Measurements from ENCODE around the gene TM7SF2. TPM values are rescaled to one million over a fixed set of nuclear protein-coding genes. Genes with fewer than 3 reads are reported as not detected.
"Not testable (repeated sequence)": the region's sequence is repeated elsewhere in the genome, so short reads cannot be mapped to it uniquely, and the experiment has no call there.

Gene TM7SF2
- total RNA-seq, 1 experiment from 2014 or later, result 45.2 TPM

- Histone ChIP-seq H3K36me3 (replicated peaks; ENCODE audit: control insufficient read depth, insufficient read depth, low read length) (peaks cover 23% of the 10 kb centered on the region), H3K27me3 (ENCODE audit: control insufficient read depth, insufficient read depth, low read length) (no peaks in the 10 kb centered on the region), H3K4me3 (ENCODE audit: insufficient read depth, low read depth, low read length) (peak within 1 kb of the TSS; percentile 96)
- peak; percentile 97 for DNase-seq
Measured at GRCh38 chr11:65134240-65134951, 22.7 kb downstream of the TM7SF2 start, which contains the start of gene SYVN1. Gene SYVN1 (minus strand): TSS chr11:65134519. CDS start chr11:65133601, 918 bp downstream.

GRCh38 chr11:65134952-65135632 is 23.4 kb downstream of the TM7SF2 start:
- H3K4me3 ChIP-seq (ENCODE audit: insufficient read depth, low read depth, low read length), result peak overlapping the region; percentile 96
- peaks cover 1% of the 10 kb centered on the region for H3K27me3 ChIP-seq (ENCODE audit: control insufficient read depth, insufficient read depth, low read length)
- DNase-seq, result peak; percentile 98
- H3K36me3 ChIP-seq (replicated peaks; ENCODE audit: control insufficient read depth, insufficient read depth, low read length), result peaks cover 18% of the 10 kb centered on the region

- DNase-seq, result no peak
- H3K4me3 ChIP-seq (ENCODE audit: insufficient read depth, low read depth, low read length), result peak overlapping the region; percentile 40
- H3K36me3 ChIP-seq (replicated peaks; ENCODE audit: control insufficient read depth, insufficient read depth, low read length), result peaks cover 18% of the 10 kb centered on the region
- peaks cover 2% of the 10 kb centered on the region for H3K27me3 ChIP-seq (ENCODE audit: control insufficient read depth, insufficient read depth, low read length)
Measured at GRCh38 chr11:65135633-65136145, 24.0 kb downstream of the TM7SF2 start.

- DNase-seq, result no peak
- H3K27me3 ChIP-seq (ENCODE audit: control insufficient read depth, insufficient read depth, low read length), result peaks cover 2% of the 10 kb centered on the region
- H3K36me3 ChIP-seq (replicated peaks; ENCODE audit: control insufficient read depth, insufficient read depth, low read length), result peaks cover 11% of the 10 kb centered on the region
- H3K4me3 ChIP-seq (ENCODE audit: insufficient read depth, low read depth, low read length), result no peak overlapping the region
Measured at GRCh38 chr11:65136515-65137096, 24.9 kb downstream of the TM7SF2 start.

GRCh38 chr11:65141896-65142494 is 30.3 kb downstream of the TM7SF2 start:
- no peak overlapping the region for H3K4me3 ChIP-seq (ENCODE audit: insufficient read depth, low read depth, low read length)
- no peaks in the 10 kb centered on the region for H3K36me3 ChIP-seq (replicated peaks; ENCODE audit: control insufficient read depth, insufficient read depth, low read length)
- DNase-seq, result no peak
- H3K27me3 ChIP-seq (ENCODE audit: control insufficient read depth, insufficient read depth, low read length), result peaks cover 2% of the 10 kb centered on the region

GRCh38 chr11:65147352-65148075 is 35.8 kb downstream of the TM7SF2 start:
- DNase-seq, result no peak

GRCh38 chr11:65148657-65149056 is 37.0 kb downstream of the TM7SF2 start:
- no peaks in the 10 kb centered on the region for H3K36me3 ChIP-seq (replicated peaks; ENCODE audit: control insufficient read depth, insufficient read depth, low read length)
- H3K27me3 ChIP-seq (ENCODE audit: control insufficient read depth, insufficient read depth, low read length), result no peaks in the 10 kb centered on the region
- no peak for DNase-seq
- H3K4me3 ChIP-seq (ENCODE audit: insufficient read depth, low read depth, low read length), result no peak overlapping the region

More at GRCh38 chr11:65147352-65148075, 35.8 kb downstream of the TM7SF2 start:
- Histone ChIP-seq H3K36me3 (replicated peaks; ENCODE audit: control insufficient read depth, insufficient read depth, low read length) (no peaks in the 10 kb centered on the region), H3K27me3 (ENCODE audit: control insufficient read depth, insufficient read depth, low read length) (no peaks in the 10 kb centered on the region), H3K4me3 (ENCODE audit: insufficient read depth, low read depth, low read length) (no peak overlapping the region)

- H3K36me3 ChIP-seq (replicated peaks; ENCODE audit: control insufficient read depth, insufficient read depth, low read length); H3K27me3 ChIP-seq (ENCODE audit: control insufficient read depth, insufficient read depth, low read length); DNase-seq; H3K4me3 ChIP-seq (ENCODE audit: insufficient read depth, low read depth, low read length): not testable (repeated sequence)
Measured at GRCh38 chr11:65150131-65150508, 38.4 kb downstream of the TM7SF2 start.

- no peaks in the 10 kb centered on the region for H3K36me3 ChIP-seq (replicated peaks; ENCODE audit: control insufficient read depth, insufficient read depth, low read length)
- peak; percentile 36 for DNase-seq
- no peaks in the 10 kb centered on the region for H3K27me3 ChIP-seq (ENCODE audit: control insufficient read depth, insufficient read depth, low read length)
- no peak overlapping the region for H3K4me3 ChIP-seq (ENCODE audit: insufficient read depth, low read depth, low read length)
Measured at GRCh38 chr11:65150509-65151299, 39.0 kb downstream of the TM7SF2 start.

GRCh38 chr11:65151331-65151899 is 39.7 kb downstream of the TM7SF2 start:
- H3K4me3 ChIP-seq (ENCODE audit: insufficient read depth, low read depth, low read length), result no peak overlapping the region
- H3K27me3 ChIP-seq (ENCODE audit: control insufficient read depth, insufficient read depth, low read length), result no peaks in the 10 kb centered on the region
- H3K36me3 ChIP-seq (replicated peaks; ENCODE audit: control insufficient read depth, insufficient read depth, low read length), result no peaks in the 10 kb centered on the region
- DNase-seq, result no peak

GRCh38 chr11:65152122-65152521 is 40.5 kb downstream of the TM7SF2 start:
- no peaks in the 10 kb centered on the region for H3K27me3 ChIP-seq (ENCODE audit: control insufficient read depth, insufficient read depth, low read length)
- no peak for DNase-seq
- H3K36me3 ChIP-seq (replicated peaks; ENCODE audit: control insufficient read depth, insufficient read depth, low read length), result no peaks in the 10 kb centered on the region
- H3K4me3 ChIP-seq (ENCODE audit: insufficient read depth, low read depth, low read length), result no peak overlapping the region

GRCh38 chr11:65156256-65156655 is 44.6 kb downstream of the TM7SF2 start:
- Histone ChIP-seq H3K36me3 (replicated peaks; ENCODE audit: control insufficient read depth, insufficient read depth, low read length) (no peaks in the 10 kb centered on the region), H3K4me3 (ENCODE audit: insufficient read depth, low read depth, low read length) (no peak overlapping the region), H3K27me3 (ENCODE audit: control insufficient read depth, insufficient read depth, low read length) (no peaks in the 10 kb centered on the region)
- no peak for DNase-seq

GRCh38 chr11:65156926-65157325 is 45.3 kb downstream of the TM7SF2 start:
- no peak overlapping the region for H3K4me3 ChIP-seq (ENCODE audit: insufficient read depth, low read depth, low read length)
- H3K27me3 ChIP-seq (ENCODE audit: control insufficient read depth, insufficient read depth, low read length), result no peaks in the 10 kb centered on the region
- no peak for DNase-seq
- H3K36me3 ChIP-seq (replicated peaks; ENCODE audit: control insufficient read depth, insufficient read depth, low read length), result no peaks in the 10 kb centered on the region

Measured in H7 (cell line).